HG03558 (cell line): ENCODE data around the gene ATL1.

Experiments
- ATAC-seq: cut with Tn5 transposase; IDR thresholded peaks from one replicate; pipeline ENCODE4 v1.9.1; 2021; ENCODE audit warnings: moderate number of reproducible peaks; ENCODE audit not compliant: unreplicated experiment; ENCODE audit errors: extremely low read depth

Gene ATL1

GRCh38 chr14:50559990-50560930, at the start of gene ATL1:
ATL1 (plus strand) TSS chr14:50560145; CDS start chr14:50560266, 121 bp downstream.
- ATAC-seq, result no peak

GRCh38 chr14:50510157-50510556, 49.8 kb upstream of the ATL1 start:
- ATAC-seq, result no peak

DNA sequence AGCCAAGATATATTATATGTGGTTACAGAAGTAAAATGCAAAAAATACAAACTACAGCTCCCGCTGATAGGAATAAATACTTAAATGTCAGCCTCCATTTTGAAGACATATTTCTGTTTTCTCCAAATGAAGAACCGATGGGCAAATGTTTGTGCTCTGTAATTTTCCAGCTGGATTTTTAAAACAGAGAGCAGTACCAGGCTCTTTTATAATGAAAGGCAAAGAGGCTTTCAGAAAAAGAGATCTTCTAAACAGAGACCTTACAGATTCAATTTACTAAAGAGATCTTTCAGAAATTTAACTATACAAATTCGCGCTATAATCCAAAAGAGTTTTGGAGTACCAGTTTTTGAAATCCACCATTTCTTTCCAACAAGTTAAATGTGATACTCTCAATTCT, 47.5 kb upstream of the ATL1 start:
- ATAC-seq, result no peak

GRCh38 chr14:50516091-50516490, 43.9 kb upstream of the ATL1 start:
- ATAC-seq, result no peak

GRCh38 chr14:50520947-50521815, 38.8 kb upstream of the ATL1 start:
- ATAC-seq, result peak; percentile 34

DNA sequence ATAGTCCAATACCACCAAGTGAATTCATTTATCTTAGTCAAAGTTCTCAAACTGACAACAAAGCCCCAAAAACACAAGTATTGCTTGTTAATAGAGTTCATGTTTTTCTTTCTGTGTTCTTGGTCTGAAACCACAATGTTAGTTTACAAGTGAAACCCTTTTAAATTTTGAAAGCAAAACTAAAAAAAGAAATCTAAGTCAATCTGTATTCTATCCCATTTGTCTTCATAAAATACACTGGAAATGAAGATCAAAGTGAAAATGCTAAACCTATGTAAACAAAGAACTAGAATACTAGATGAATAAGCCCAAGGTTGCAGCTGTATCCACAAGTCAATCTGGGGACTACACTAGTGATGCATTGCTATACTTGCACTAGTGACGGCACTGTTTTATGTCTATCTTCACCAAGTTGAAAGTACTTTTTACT, 38.0 kb upstream of the ATL1 start:
- ATAC-seq, result peak; percentile 51

GRCh38 chr14:50523271-50524041, 36.5 kb upstream of the ATL1 start:
- ATAC-seq, result no peak

- ATAC-seq, result no peak
Observed at GRCh38 chr14:50524060-50524459, 35.9 kb upstream of the ATL1 start.

- ATAC-seq, result no peak
Observed at GRCh38 chr14:50524731-50525515, 35.0 kb upstream of the ATL1 start.

DNA sequence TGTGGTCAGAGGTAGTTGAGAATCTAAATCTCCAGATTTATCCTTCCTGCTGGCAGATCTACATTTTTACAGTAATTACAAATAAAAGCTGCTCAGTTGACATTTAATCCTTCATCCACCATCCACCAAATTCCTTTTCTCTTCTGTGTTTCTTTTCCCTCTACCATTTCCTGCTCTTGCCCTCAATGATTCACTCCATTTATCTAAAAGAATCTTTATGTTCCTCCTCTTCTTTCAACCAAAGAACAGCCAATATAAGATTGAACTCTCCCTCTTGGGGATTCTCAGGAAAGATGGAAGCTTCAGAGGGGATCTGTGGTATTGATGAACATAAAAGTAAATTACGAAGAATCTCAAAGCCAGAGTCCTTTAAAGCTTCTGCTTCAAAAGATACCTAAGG, 31.9 kb upstream of the ATL1 start:
- no peak for ATAC-seq

- ATAC-seq, result no peak
Observed at GRCh38 chr14:50529288-50530179, 30.4 kb upstream of the ATL1 start.

DNA sequence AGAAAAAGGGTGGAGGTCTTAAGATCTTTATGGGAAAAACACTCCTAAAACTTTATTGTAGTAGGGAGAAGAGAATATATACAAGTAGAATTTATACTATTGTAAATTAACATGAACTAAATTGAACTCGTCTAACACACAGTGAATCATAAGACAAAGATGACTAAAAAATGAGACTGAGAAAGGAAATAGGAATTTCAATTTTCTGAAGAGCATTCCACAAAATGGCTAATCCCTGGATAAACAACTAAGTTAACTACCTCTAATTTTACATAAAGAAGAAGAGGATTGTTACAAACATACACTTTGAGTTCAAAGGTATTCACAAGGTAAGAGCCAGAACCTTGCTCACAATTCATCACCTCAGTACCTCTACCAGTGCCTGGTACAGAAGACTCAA, 29.6 kb upstream of the ATL1 start:
- ATAC-seq, result no peak

DNA sequence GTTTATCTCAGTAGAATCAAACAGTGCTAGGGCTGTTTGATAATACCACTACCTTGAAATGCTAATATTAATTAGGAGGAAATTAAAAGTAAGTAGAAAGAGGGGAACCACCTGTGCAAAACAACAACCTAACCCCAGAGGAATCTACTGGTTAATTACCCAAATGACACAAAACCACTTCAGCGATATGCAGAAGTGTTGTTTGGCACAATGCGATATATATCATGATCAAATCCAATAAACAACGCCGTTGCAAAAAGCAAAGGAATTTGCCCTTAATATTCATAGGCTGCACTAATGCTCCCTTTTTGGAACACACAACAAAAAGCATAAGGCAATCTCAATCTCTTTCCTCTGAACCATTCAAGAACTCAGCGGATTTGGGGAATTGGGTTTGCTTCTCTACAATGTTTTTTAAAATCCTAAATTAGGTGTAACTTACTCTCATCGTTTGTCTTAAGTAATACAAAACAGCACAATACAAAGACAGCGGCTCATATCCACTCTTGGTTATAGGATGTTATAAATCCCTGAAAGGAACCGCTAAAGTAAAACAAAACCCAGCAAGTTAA, 29.1 kb upstream of the ATL1 start:
- ATAC-seq, result no peak

GRCh38 chr14:50531595-50532501, 28.1 kb upstream of the ATL1 start:
- ATAC-seq, result no peak

DNA sequence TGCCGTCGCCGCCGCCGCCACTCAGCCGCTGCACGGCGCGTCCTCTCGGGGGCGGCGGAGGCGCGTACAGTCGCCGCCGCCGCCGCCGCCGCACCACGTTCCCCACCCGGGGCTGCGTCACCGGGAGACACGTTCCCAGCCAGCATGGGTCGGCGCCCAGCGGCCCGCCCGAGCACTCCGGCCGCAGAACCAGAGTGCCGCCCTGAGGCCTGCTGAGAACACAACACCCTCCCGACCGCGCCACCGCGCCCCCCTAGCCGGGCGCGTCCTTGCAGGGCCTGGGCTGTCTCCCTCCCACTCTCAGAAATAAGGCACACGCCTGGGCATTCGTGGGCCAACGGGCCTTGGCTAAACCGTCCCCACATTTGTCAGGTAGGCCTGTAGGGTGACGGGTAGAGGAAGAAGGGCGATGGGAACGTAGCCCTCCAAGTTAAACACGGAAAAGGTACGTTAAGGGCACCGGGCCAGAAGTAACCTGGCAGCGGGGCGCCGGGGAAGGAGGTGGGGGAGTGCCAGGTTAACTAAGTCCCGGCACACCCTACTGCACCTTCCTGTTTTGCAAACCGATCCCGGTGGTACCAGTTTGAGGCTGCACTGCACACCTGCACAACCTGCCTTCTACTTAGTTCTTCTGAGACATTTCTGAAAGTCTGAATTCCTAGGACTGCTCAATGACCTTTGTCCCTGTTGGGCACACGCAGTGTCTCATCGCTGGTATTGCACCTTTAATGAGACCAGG, 27.3 kb upstream of the ATL1 start, which contains the start of gene MAP4K5:
MAP4K5 (minus strand) TSS at position 68 of the 739 bp plus-strand sequence. CDS start 520 bp downstream, outside the sequence.
- ATAC-seq, result peak; percentile 88

DNA sequence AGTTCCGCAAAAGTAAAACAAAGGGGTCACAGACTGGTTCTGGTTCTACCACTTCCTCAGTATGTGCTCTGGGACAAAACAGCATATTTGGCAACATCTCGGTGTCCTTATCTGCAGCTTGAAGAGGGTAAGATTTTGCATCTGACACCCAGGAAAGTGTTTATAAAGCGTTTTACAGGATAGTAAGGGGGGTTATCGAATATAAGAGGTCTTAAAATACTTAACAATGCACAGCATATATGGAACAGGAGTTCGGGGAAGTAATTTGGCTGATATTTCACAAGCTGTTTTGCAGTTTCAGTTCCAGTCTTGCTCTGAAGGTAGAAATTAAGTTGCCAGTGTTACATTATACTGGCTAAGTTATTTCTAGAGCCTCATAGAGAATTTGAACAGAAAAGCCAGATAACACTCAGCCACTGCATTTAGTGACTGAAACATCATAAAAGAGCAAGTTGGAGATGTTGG, 26.7 kb upstream of the ATL1 start:
- ATAC-seq, result no peak
